H9 (cell line): Measurements from ENCODE around the gene ANKRD28. TPM values are rescaled to one million over a fixed set of nuclear protein-coding genes. Genes with fewer than 3 reads are reported as not detected.

ENCODE experiments used
- DNase-seq: peaks from one replicate; pipeline ENCODE4 v3.0.0-alpha.2; 2017
- H2AFZ ChIP-seq: one replicate; pipeline ENCODE4 v1.6.1; 2013; ENCODE audit warnings: mild to moderate bottlenecking, low read length, control low read depth, moderate library complexity
- H2AK5ac ChIP-seq: 2 replicates; pipeline ENCODE4 v1.6.1; 2013; ENCODE audit warnings: low read length, control low read depth, mixed read lengths; ENCODE audit not compliant: insufficient read length
- H2BK120ac ChIP-seq: one replicate; pipeline ENCODE4 v1.6.1; 2013; ENCODE audit warnings: low read depth, mild to moderate bottlenecking, low read length, control low read depth, inconsistent platforms; ENCODE audit not compliant: poor library complexity, severe bottlenecking
- H2BK12ac ChIP-seq: 2 replicates; pipeline ENCODE4 v1.6.1; 2013; ENCODE audit warnings: low read length, control low read depth, mixed read lengths, low read depth; ENCODE audit not compliant: insufficient read length
- H2BK15ac ChIP-seq: 2 replicates; pipeline ENCODE4 v1.6.1; 2013; ENCODE audit warnings: low read depth, low read length, control low read depth
- H2BK20ac ChIP-seq: one replicate; pipeline ENCODE4 v1.6.1; 2013; ENCODE audit warnings: low read depth, mild to moderate bottlenecking, low read length, control low read depth, inconsistent platforms; ENCODE audit not compliant: poor library complexity, severe bottlenecking
- H2BK5ac ChIP-seq: 2 replicates; pipeline ENCODE4 v1.6.1; 2013; ENCODE audit warnings: low read length, control low read depth, mixed read lengths; ENCODE audit not compliant: insufficient read length
- H3K14ac ChIP-seq: 2 replicates; pipeline ENCODE4 v1.6.1; 2013; ENCODE audit warnings: low read length, control low read depth; ENCODE audit not compliant: insufficient read depth
- H3K18ac ChIP-seq: 2 replicates; pipeline ENCODE4 v1.6.1; 2013; ENCODE audit warnings: low read depth, mild to moderate bottlenecking, mixed read lengths, low read length, control low read depth; ENCODE audit not compliant: insufficient read length
- H3K23ac ChIP-seq: 2 replicates; pipeline ENCODE4 v1.6.1; 2013; ENCODE audit warnings: low read length, control low read depth, mixed read lengths, low read depth; ENCODE audit not compliant: insufficient read length
- H3K23me2 ChIP-seq: 2 replicates; pipeline ENCODE4 v1.6.1; 2013; ENCODE audit warnings: low read depth, mild to moderate bottlenecking, mixed read lengths, low read length, control low read depth; ENCODE audit not compliant: insufficient read length, poor library complexity, severe bottlenecking
- H3K27ac ChIP-seq: 2 replicates; pipeline ENCODE4 v1.5.1; 2013; ENCODE audit warnings: low read length, control low read depth, mixed read lengths, low read depth; ENCODE audit not compliant: insufficient read length
- H3K27me3 ChIP-seq: 2 replicates; pipeline ENCODE4 v1.6.1; 2013; ENCODE audit warnings: low read length, control low read depth, inconsistent platforms; ENCODE audit not compliant: insufficient read depth
- H3K4ac ChIP-seq: 2 replicates; pipeline ENCODE4 v1.6.1; 2013; ENCODE audit warnings: low read depth, mild to moderate bottlenecking, control low read depth, inconsistent platforms, low read length, moderate library complexity
- H3K4me1 ChIP-seq: 2 replicates; pipeline ENCODE4 v1.6.1; 2013; ENCODE audit warnings: low read length, control low read depth, inconsistent platforms; ENCODE audit not compliant: insufficient read depth
- H3K4me2 ChIP-seq: 2 replicates; pipeline ENCODE4 v1.6.1; 2013; ENCODE audit warnings: low read length, control low read depth, mixed read lengths; ENCODE audit not compliant: insufficient read length, insufficient read depth
- H3K56ac ChIP-seq: 2 replicates; pipeline ENCODE4 v1.6.1; 2013; ENCODE audit warnings: low read depth, mild to moderate bottlenecking, mixed read lengths, low read length, control low read depth; ENCODE audit not compliant: insufficient read length
- H3K79me1 ChIP-seq: 2 replicates; pipeline ENCODE4 v1.6.1; 2013; ENCODE audit warnings: low read depth, mild to moderate bottlenecking, moderate library complexity, low read length, control low read depth, inconsistent platforms; ENCODE audit not compliant: insufficient read depth, poor library complexity, severe bottlenecking
- H3K79me2 ChIP-seq: 2 replicates; pipeline ENCODE4 v1.6.1; 2013; ENCODE audit warnings: low read length, control low read depth, inconsistent platforms; ENCODE audit not compliant: insufficient read depth
- H3K9ac ChIP-seq: 2 replicates; pipeline ENCODE4 v1.6.1; 2013; ENCODE audit warnings: low read length, control low read depth, mixed read lengths; ENCODE audit not compliant: insufficient read length; ENCODE audit errors: extremely low read depth
- H3K9me3 ChIP-seq: one replicate; pipeline ENCODE4 v1.6.1; 2013; ENCODE audit warnings: low read depth, low read length, inconsistent platforms; ENCODE audit not compliant: control insufficient read depth
- H3T11ph ChIP-seq: one replicate; pipeline ENCODE4 v1.6.1; 2013; ENCODE audit warnings: mild to moderate bottlenecking, low read length, control low read depth, inconsistent platforms
- H4K20me1 ChIP-seq: one replicate; pipeline ENCODE4 v1.6.1; 2013; ENCODE audit not compliant: control insufficient read depth, insufficient read length, insufficient read depth
- H4K5ac ChIP-seq: 2 replicates; pipeline ENCODE4 v1.6.1; 2013; ENCODE audit warnings: low read depth, mild to moderate bottlenecking, mixed read lengths, low read length, control low read depth; ENCODE audit not compliant: insufficient read length
- H4K8ac ChIP-seq: replicated peaks from 2 replicates; pipeline ENCODE4 v1.6.1; 2013; ENCODE audit warnings: low read length, control low read depth, mixed read lengths, low read depth; ENCODE audit not compliant: insufficient read length
- H4K91ac ChIP-seq: 2 replicates; pipeline ENCODE4 v1.6.1; 2013; ENCODE audit warnings: low read depth, mild to moderate bottlenecking, moderate library complexity, mixed read lengths, low read length, control low read depth; ENCODE audit not compliant: insufficient read length
- H3K27ac Mint-ChIP-seq, 3 experiments: 2 replicates in 2 of 3; 3 replicates in 1 of 3; pipeline ENCODE4 v1.8.0; 2020 to 2021; ENCODE audit warnings: mixed read lengths in 3 of 3, mild to moderate bottlenecking in 1 of 3, moderate library complexity in 1 of 3
- H3K27me3 Mint-ChIP-seq: 2 replicates; pipeline ENCODE4 v1.8.0; 2021; ENCODE audit warnings: low read depth, mild to moderate bottlenecking, moderate library complexity, mixed read lengths
- H3K36me3 Mint-ChIP-seq, 3 experiments: 2 replicates in 2 of 3; 3 replicates in 1 of 3; pipeline ENCODE4 v1.8.0; 2020 to 2021; ENCODE audit warnings: low read depth in 3 of 3, mixed read lengths in 3 of 3; ENCODE audit not compliant: insufficient read depth in 1 of 3
- H3K4me1 Mint-ChIP-seq, 2 experiments: 2 replicates each; pipeline ENCODE4 v1.8.0; 2020; ENCODE audit warnings: mixed read lengths in 2 of 2
- H3K4me3 Mint-ChIP-seq, 2 experiments: 2 replicates in 1 of 2; 3 replicates in 1 of 2; pipeline ENCODE4 v1.8.0; 2020 to 2021; ENCODE audit warnings: mild to moderate bottlenecking in 2 of 2, mixed read lengths in 2 of 2, moderate library complexity in 1 of 2
- H3K9me3 Mint-ChIP-seq, 2 experiments: 2 replicates in 1 of 2; 3 replicates in 1 of 2; pipeline ENCODE4 v1.8.0; 2020; ENCODE audit warnings: mild to moderate bottlenecking in 2 of 2, mixed read lengths in 2 of 2, moderate library complexity in 1 of 2
- CTCF ChIP-seq: fragments of 200-600 bp; sonication (generic); conservative IDR thresholded peaks from 3 replicates; pipeline ENCODE4 v1.8.0; 2021; ENCODE audit warnings: antibody characterized with exemption, mild to moderate bottlenecking
- WGBS: extraction: QIAGEN DNeasy Blood & Tissue Kit; methylation state at CpG from one replicate; pipeline ENCODE4 v1.1.7; 2013; ENCODE audit warnings: missing lambda C conversion rate, low lambda C conversion rate, mixed read lengths; ENCODE audit not compliant: insufficient read length; ENCODE audit errors: extremely low coverage; 5-methylcytosine and 5-hydroxymethylcytosine counted together
- total RNA-seq: library from RNA; stranded (reverse); gene quantifications from 2 replicates; pipeline ENCODE4 v1.2.1, GENCODE V29; 2021

The ANKRD28 gene
- total RNA-seq, 1 experiment from 2014 or later = 59.0 TPM

- no peaks in the 10 kb centered on the region for H3K27me3 ChIP-seq
- H3K23ac ChIP-seq = no peak overlapping the region
- Mint-ChIP-seq H3K4me1 (peaks cover 3 to 9% of the 10 kb centered on the region in 2 experiments; a peak in 3 of 4 replicates), H3K36me3 (peaks cover 0 to 2% (median 0%) of the 10 kb centered on the region in 3 experiments; a peak in 2 of 7 replicates), H3K9me3 (no peaks in the 10 kb centered on the region), H3K4me3 (no peak overlapping the region), H3K27me3 (no peaks in the 10 kb centered on the region), H3K27ac (peak overlapping the region in 2 of 3 experiments; percentile 61 to 76; a peak in 2 of 7 replicates)
- H2AK5ac ChIP-seq = no peak overlapping the region
- no CpG with 5 or more reads among the region's 1 CpG for WGBS
- H3K4me1 ChIP-seq = no peaks in the 10 kb centered on the region; the same call in 1 of the 2 replicates
- no peak overlapping the region for H3K9ac ChIP-seq
- H3K27ac ChIP-seq = no peak overlapping the region
- no peak overlapping the region for H4K8ac ChIP-seq
- no peaks in the 10 kb centered on the region for H3K79me1 ChIP-seq
- no peak overlapping the region for H2BK12ac ChIP-seq
- no peaks in the 10 kb centered on the region for H3K79me2 ChIP-seq
- no peak overlapping the region for H2BK15ac ChIP-seq
- no peak overlapping the region for H4K5ac ChIP-seq
- H3K23me2 ChIP-seq = no peaks in the 10 kb centered on the region
- DNase-seq = no peak
- H4K20me1 ChIP-seq = no peaks in the 10 kb centered on the region
- no peak overlapping the region for H2AFZ ChIP-seq
- H4K91ac ChIP-seq = no peak overlapping the region
- no peak overlapping the region for H3K4ac ChIP-seq
- no peak overlapping the region for H3K4me2 ChIP-seq
- no peak overlapping the region for H2BK20ac ChIP-seq
- H3K9me3 ChIP-seq = no peaks in the 10 kb centered on the region
- H3K56ac ChIP-seq = no peak overlapping the region
- no peak overlapping the region for H3T11ph ChIP-seq
- no peak overlapping the region for H2BK120ac ChIP-seq
- no peak overlapping the region for H3K14ac ChIP-seq
- H3K18ac ChIP-seq = no peak overlapping the region
- no peak for TF ChIP-seq CTCF
- H2BK5ac ChIP-seq = no peak overlapping the region
Measured at GRCh38 chr3:15771444-15771843, 26.3 kb downstream of the ANKRD28 start.
